ENCODE measurements around the gene FZD8.

Gene FZD8

GRCh38 chr10:35598379-35598778 lies 43.7 kb downstream of the FZD8 start:
- no peak for DNase-seq

DNA sequence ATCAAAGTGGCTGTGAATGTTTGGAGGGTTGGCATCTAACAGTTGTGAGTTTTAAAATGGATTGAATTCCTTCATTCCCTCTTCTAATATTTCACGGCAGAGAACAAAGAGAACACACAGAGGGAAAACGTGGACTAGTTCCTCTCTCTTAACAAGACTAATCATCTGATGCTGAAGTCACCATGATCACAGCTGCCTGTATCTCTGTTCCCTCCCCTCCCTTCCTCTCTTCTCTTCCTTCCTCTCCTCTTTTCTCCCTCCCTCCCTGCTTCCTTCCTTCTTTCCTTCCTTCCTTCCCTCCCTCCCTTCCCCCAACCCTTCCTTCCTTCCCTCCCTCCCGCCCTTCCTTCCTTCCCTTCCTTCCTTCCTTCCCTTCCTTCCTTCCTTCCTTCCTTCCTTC lies 47.0 kb downstream of the FZD8 start:
- DNase-seq, result no peak

GRCh38 chr10:35594115-35595079 lies 47.7 kb downstream of the FZD8 start:
- no peak for DNase-seq

DNA sequence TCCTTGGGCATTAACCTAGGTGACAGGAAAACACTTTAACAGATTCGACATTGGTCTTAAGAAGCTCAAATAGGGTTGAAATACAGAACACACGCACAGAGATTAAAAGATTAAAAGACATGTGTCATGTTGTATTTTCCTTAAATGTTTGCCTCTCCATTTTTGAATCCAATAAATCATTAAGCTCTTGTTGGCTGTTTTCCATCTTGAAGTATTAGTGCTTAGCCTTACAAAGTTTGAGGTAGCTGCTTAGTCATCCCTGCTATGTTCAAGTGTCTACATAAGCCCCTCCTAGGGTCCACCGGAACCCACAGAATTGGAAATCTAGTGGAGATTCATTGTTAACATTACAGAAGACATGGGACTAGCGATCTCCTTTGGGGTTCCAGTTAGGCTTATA lies 49.7 kb downstream of the FZD8 start:
- no peak for DNase-seq

DNA sequence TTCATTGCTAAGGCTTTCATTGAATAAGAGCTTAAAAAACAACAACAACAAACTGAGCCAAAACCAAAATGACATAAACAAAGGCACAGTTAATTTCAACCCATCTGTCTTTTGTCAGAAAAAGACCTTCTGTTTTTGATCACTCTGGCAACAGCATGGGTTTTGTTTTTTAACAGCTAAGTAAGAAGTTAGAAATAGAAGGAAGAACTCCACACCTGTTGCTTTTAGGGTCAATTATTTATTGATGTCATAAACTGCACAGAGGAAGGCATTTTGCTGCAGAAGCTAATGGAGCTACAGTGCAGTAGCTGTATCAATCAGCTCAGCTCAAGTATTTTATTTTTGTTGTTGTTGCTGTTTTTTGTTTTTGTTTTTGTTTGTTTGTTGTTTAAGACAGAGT lies 53.3 kb downstream of the FZD8 start:
- DNase-seq, result no peak
